ENCODE measurements around the gene IRF5.
"Not testable (repeated sequence)": the region's sequence is repeated elsewhere in the genome, so short reads cannot be mapped to it uniquely, and the experiment has no call there.

GRCh38 chr7:128994560-128994959, 56.8 kb downstream of the IRF5 start:
- TF ChIP-seq POLR2AphosphoS5 (IDR thresholded peaks at IDR 0.05); POLR2A (IDR thresholded peaks at IDR 0.05; ENCODE audit: low read depth); CTCF (IDR thresholded peaks at IDR 0.05): not testable (repeated sequence)
